Endometrial microvascular endothelial cells (primary cell): ENCODE data around the gene TRIM2. TPM values are rescaled to one million over a fixed set of nuclear protein-coding genes. Genes with fewer than 3 reads are reported as not detected.

Source experiments
- in situ Hi-C: cut with HindIII; loops from 2 replicates; pipeline ENCODE4 v1.10.0; 2017; ENCODE audit warnings: low sequenced_read_pairs, low pct_unique_long_range_greater_than_20kb; ENCODE audit errors: inconsistent ontology term
- total RNA-seq: library from RNA; depleted of rRNA; stranded (reverse); fragments of >200 nt; gene quantifications from one replicate; pipeline ENCODE4 v1.2.3, GENCODE V29; 2015; ENCODE audit errors: inconsistent ontology term

TRIM2 gene
- total RNA-seq, 1 donor from 2014 or later = 10.5 TPM

GRCh38 chr4:153261914-153262313 lies 57.7 kb downstream of the TRIM2 start:
- in situ Hi-C loops = no loop called here

GRCh38 chr4:153265306-153266047 lies 61.2 kb downstream of the TRIM2 start:
- in situ Hi-C loops = no loop called here

GRCh38 chr4:153266988-153267387 lies 62.7 kb downstream of the TRIM2 start:
- in situ Hi-C loops = no loop called here

GRCh38 chr4:153267890-153268289 lies 63.6 kb downstream of the TRIM2 start:
- in situ Hi-C loops = no loop called here

GRCh38 chr4:153268295-153268694 lies 64.1 kb downstream of the TRIM2 start:
- in situ Hi-C loops = no loop called here

GRCh38 chr4:153269218-153269990 lies 65.2 kb downstream of the TRIM2 start:
- in situ Hi-C loops = no loop called here

GRCh38 chr4:153270361-153270760 lies 66.1 kb downstream of the TRIM2 start:
- in situ Hi-C loops = no loop called here

- in situ Hi-C loops = no loop called here
Measured at GRCh38 chr4:153271820-153272219, 67.6 kb downstream of the TRIM2 start.

- in situ Hi-C loops = no loop called here
Measured at GRCh38 chr4:153273751-153274150, 69.5 kb downstream of the TRIM2 start.

- in situ Hi-C loops = no loop called here
Measured at GRCh38 chr4:153274967-153275366, 70.7 kb downstream of the TRIM2 start.

- in situ Hi-C loops = no loop called here
Measured at GRCh38 chr4:153275380-153276276, 71.4 kb downstream of the TRIM2 start.

- in situ Hi-C loops = no loop called here
Measured at GRCh38 chr4:153276971-153277370, 72.7 kb downstream of the TRIM2 start.

GRCh38 chr4:153281476-153281875 lies 77.2 kb downstream of the TRIM2 start:
- in situ Hi-C loops = no loop called here

GRCh38 chr4:153282023-153282422 lies 77.8 kb downstream of the TRIM2 start:
- in situ Hi-C loops = no loop called here

GRCh38 chr4:153283260-153283659 lies 79.0 kb downstream of the TRIM2 start:
- in situ Hi-C loops = no loop called here

- in situ Hi-C loops = no loop called here
Measured at GRCh38 chr4:153290134-153290533, 85.9 kb downstream of the TRIM2 start.

- in situ Hi-C loops = no loop called here
Measured at GRCh38 chr4:153291562-153291961, 87.3 kb downstream of the TRIM2 start.

- in situ Hi-C loops = no loop called here
Measured at GRCh38 chr4:153292897-153293741, 88.9 kb downstream of the TRIM2 start.

GRCh38 chr4:153293742-153294057 lies 89.5 kb downstream of the TRIM2 start:
- in situ Hi-C loops = no loop called here
